Right renal cortex interstitium (tissue), 3 donors: ENCODE results near the gene INSR. TPM values are rescaled to one million over a fixed set of nuclear protein-coding genes. Genes with fewer than 3 reads are reported as not detected.
"Not testable (repeated sequence)": the region's sequence is repeated elsewhere in the genome, so short reads cannot be mapped to it uniquely, and the experiment has no call there.

Experiments
- DNase-seq, 3 donors: peaks; one replicate each; pipeline ENCODE4 v3.0.0-alpha.2; 2013; ENCODE audit warnings: low read depth in 3 of 3, low spot score in 2 of 3
- polyA plus RNA-seq, 3 donors: library from polyadenylated mRNA; unstranded; fragments of 120-200 nt; gene quantifications; one replicate each; pipeline ENCODE4 v1.2.1, GENCODE V29; 2013; ENCODE audit not compliant: insufficient read length in 3 of 3

The INSR gene
- polyA plus RNA-seq, 3 donors: 24.8 to 29.2 (median 26.4) TPM

DNA sequence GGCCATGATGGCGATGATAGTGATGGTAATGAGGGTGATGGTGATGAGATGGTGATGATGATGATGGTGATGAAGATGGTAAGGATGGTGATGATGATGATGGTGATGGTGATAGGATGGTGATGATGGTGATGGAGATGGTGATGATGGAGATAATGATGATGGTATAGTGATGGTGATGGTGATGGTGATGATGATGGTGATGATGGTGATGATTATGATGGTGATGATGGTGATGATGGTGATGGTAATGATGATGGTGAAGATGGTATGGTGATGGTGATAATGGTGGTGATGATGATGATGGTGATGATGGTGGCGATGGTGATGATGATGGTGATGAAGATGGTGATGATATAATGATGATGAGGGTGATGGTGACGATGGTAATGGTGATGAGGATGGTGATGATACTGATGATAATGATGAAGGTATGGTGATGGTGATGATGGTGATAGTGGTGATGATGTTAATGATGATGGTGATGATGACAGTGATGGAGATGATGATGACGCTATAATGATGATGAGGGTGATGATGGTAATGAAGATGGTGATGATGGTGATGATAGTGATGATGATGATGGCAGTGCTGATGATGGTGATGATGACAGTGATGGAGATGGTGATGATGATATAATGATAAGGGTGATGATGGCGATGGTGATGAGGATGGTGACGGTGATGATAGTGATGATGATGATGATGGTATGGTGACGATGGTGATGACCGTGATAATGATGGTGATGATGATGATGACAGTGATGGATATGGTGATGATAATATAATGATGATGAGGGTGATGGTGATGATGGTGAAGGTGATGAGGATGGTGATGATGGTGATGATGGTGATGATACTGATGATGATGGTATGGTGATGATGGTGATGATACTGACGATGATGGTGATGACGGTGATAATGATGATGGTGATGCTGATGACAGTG, 187.2 kb downstream of the INSR start:
- no peak for DNase-seq

DNA sequence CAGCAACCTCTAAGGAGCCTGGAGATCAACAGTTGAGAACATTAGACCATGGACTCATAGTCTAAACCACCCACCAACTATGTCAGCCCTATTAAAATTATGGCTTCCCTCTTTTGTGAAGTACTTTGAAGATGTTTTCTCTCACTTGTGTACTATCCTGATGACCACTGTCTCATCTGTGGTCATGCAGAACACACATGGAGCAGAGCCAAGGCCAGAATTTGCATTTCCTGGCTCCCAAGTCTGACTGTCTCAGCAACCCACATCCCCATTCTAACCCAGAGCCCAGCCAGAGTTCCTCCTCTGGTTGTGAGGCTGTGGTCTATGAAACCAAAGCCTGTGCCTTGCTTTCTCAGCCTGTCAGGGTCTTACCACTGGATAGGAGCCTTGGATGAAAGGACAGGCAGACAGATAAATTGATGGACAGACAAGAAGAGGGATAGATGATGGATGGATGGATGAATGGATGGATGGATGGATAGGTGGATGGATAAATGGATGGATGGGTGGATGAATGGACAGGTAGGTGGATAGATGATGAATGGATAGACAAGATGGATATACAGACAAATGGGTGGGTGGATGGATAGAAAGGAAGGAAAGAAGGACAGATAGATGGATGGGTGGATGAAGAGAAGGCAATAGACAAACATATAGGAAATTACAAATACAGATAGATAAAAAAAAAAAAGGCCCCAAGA, 189.3 kb downstream of the INSR start:
- DNase-seq: no peak

DNA sequence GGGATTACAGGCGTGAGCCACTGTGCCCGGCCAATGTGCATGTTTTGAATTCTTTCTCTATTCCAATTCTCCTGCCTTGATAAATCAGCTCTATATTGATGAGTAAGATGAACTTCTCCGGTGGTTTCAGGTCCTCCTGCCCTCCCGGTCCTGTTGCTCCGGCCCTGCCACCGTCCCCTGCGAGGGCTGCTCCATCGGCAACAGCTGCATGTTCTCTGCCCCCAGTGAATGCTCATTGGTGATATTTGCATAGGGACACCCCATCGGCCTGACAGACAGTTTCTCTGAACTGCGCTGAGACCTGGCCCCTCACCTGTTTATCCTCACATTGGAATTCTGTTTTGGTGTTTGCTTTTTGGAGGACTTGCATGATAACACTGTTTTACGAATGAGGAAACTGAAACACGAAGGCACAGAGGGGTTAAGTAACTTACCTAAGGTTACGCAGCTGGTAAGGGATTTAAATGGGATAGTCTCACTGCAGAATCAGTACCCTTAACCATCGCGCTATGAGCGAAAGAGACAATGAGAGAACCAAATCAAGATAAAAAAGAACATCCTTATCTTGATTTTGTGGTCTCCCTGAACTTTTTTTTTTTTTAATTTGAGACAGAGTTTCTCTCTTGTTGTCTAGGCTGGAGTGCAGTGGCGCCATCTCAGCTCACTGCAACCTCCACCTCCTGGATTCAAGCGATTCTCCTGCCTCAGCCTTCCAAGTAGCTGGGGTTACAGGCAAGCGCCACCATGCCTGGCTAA, 192.5 kb downstream of the INSR start:
- no peak for DNase-seq

- DNase-seq: no peak
Measured at GRCh38 chr19:7099597-7099921, 194.7 kb downstream of the INSR start.

GRCh38 chr19:7098701-7099596, 195.3 kb downstream of the INSR start:
- peak; percentile 83 to 89 (median 88) for DNase-seq

DNA sequence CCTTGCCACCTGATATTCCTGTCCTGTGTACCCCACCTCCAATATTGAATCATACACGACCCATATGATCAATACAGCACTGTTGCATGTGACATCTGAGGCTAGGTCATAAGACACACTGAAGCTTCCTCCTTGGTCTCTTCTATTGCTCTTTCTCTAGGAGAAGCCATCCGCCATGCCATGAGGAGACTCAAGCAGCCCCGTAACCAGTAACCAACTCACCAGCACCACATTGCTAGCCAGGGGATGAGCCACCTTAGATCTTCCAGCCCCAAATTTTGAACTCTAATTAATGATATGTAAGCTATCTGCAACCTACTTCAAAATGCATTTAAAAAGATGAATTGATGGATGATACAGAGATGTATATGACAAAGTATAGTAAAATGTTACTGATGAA, 196.1 kb downstream of the INSR start:
- DNase-seq: no peak

DNA sequence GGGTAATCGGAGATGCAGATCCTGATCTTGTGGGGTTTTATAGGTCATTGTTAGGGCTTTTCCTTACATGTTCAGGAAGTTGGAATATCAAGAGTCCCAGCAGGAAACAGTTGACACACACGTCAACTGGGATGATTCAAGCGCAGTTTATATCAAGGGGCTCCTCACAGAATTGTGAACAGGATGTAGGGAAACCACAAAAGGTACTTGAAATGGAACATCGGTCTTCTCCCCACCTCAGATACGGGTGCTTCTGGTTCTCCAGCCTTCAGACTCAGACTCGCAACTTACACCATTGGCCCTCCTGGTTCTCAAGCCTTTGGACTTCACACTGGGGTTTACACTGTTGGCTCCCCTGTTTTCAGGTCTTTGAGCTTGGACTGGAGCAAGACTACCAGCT, 205.2 kb downstream of the INSR start:
- DNase-seq: no peak

- DNase-seq: no peak
Measured at GRCh38 chr19:7083076-7083956, 210.9 kb downstream of the INSR start.

DNA sequence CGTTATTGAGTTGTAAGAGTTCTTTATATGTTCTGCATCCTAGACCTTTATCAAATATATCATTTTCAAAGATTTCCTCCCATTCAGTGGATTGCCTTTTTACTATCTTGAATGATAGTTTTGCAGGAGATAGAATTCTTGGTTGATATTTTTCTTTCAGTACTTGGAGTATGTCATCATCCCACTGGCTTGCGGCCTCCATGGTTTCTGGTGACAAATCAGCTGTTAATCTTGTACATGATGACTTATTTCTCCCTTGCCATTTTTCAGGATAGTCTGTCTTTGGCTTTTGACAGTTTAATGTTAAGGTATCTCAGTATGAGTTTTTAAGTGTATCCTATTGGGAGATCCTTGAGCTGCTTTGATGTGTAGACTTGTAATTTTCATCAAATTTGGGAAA, 216.2 kb downstream of the INSR start:
- DNase-seq: no peak

DNA sequence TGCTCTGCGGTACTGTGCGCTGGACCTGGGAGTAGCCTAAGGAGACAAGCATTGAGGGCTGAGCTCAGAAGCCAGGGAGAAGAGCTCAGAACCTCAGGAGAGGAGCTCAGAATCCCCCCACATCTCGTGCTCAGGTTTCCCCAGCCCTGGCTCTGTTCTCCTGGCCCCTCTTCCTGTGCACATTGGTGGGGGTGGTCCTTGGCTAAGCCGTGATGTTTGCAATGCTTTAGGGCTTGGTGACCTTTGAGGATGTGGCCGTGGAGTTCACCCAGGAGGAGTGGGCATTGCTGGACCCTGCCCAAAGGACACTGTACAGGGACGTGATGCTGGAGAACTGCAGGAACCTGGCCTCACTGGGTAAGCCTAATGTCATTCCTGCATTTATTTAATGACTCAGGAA, 218.1 kb downstream of the INSR start:
- DNase-seq: no peak

- no peak for DNase-seq
Measured at GRCh38 chr19:7074705-7075282, 219.4 kb downstream of the INSR start.

DNA sequence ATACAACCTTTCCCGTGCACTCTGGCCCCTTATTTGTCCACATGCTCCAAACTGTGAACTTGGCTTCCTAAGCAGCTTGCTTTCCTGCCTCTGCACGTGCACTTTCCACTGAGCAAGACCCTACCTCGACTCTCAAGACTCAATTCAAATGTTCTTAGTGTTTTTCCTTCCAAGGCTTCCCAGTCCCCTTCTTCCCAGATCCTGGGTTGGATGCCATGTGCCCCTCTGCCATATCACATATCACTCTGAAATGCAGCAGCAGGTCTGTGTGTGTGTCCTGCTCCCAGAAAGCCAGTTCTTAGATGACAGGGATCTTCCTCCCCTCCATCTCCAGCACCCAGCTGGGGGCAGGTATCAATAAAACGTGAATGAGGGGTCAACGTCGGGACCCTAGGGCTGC, 221.7 kb downstream of the INSR start:
- no peak for DNase-seq

DNA sequence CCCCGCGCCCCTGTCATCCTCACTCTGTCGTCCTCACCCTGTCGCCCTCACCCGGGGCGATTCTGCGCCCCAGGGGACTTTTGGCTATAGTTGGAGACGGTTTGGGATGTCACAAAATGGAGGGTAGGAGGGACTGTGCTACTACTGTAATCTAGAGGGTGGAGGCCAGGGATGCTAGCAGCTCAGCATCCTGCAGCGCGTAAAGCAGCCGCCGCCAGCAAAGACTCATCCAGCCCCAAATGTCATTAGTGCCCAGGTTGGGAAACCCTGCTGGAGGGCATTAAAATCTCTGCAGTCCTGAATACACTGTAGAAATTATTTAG, 224.3 kb downstream of the INSR start:
- no peak for DNase-seq

GRCh38 chr19:7069042-7069903, 224.9 kb downstream of the INSR start, which contains the start of gene ZNF557:
ZNF557 (plus strand) TSS chr19:7069703; CDS start chr19:7075075, 5,372 bp downstream.
- peak; percentile 86 to 91 (median 89) for DNase-seq

- no peak for DNase-seq
Measured at GRCh38 chr19:7068599-7068998, 225.6 kb downstream of the INSR start.

DNA sequence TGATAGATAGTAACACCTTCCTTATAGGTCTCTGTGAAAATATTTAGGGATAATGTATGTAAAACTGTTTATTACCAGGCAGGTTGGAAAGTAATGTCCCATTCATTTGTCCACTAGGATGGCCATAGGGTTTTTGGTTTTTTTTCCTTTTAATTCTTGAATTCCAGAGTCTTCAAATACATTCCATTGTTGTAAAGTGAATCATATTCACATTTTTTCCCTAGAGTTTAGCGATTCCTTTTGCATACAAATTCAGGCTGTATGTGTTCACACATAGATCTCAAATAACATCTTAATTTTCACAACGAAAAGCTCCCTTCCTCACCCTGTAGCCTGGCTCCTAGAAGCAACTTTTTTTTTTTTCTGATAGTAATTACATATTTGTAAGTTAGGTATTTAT, 226.5 kb downstream of the INSR start:
- DNase-seq: no peak

GRCh38 chr19:7067122-7067521, 227.1 kb downstream of the INSR start:
- not testable (repeated sequence) for DNase-seq

DNA sequence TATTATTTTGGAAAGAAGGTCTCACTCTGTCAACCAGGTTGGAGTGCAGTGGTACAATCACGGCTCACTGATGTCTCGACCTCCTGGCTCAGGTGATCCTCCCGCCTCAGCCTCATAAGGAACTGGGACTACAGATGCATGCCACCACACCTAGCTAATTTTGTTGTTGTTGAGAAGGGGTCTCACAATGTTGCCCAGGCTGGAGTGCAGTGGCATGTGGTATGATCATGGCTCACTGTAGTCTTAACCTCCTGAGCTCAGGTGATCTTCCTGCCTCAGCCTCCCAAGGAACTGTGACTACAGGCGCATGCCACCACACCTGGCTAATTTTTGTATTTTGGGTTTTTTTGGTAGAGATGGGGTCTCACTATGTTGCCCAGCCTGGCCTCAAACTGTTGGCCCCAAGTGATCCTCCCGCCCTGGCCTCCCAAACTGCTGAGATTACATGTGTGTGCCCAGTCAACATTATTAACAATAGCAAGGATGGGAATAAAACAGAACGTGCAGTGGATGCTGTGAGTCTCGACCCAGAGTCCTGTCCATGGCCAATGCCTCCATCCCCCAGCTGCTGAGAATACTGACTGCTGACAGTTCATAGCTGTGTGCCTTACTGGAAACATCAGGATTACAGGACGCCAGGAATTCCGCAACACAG, 230.3 kb downstream of the INSR start:
- DNase-seq: no peak
